ENCODE data around the gene CNDP1.

The CNDP1 gene

GRCh38 chr18:74547860-74548259 is 13.6 kb downstream of the CNDP1 start:
- TF ChIP-seq CTCF (IDR thresholded peaks at IDR 0.05; ENCODE audit: low read length) = no peak
- no peak for TF ChIP-seq EZH2 (optimal IDR thresholded peaks at IDR 0.05; ENCODE audit: low read depth, low read length)
- no peak for TF ChIP-seq EZH2phosphoT487 (IDR thresholded peaks at IDR 0.05; ENCODE audit: low read length)
- Histone ChIP-seq H3K9ac (ENCODE audit: low read length) (no peak overlapping the region), H3K79me2 (ENCODE audit: low read length) (no peaks in the 10 kb centered on the region), H3K4me3 (ENCODE audit: low read length) (no peak overlapping the region), H3K4me1 (ENCODE audit: low read length) (peaks cover 6% of the 10 kb centered on the region), H3K9me3 (replicated peaks; ENCODE audit: insufficient read depth, low read length) (no peaks in the 10 kb centered on the region), H3K27ac (ENCODE audit: low read length) (no peak overlapping the region), H3K4me2 (ENCODE audit: low read depth, low read length) (no peak overlapping the region), H3K27me3 (replicated peaks; ENCODE audit: insufficient read depth, low read length) (no peaks in the 10 kb centered on the region), H2AFZ (ENCODE audit: low read length) (no peak overlapping the region), H3F3A (ENCODE audit: insufficient read depth, low read length) (no peaks in the 10 kb centered on the region), H3K36me3 (replicated peaks; ENCODE audit: insufficient read depth, low read length) (no peaks in the 10 kb centered on the region), H4K20me1 (ENCODE audit: insufficient read depth, low read length) (no peaks in the 10 kb centered on the region), H3K9me2 (replicated peaks; ENCODE audit: insufficient read depth, low read length) (no peaks in the 10 kb centered on the region)
- DNase-seq = no peak

- H3K4me3 ChIP-seq (ENCODE audit: low read length) = no peak overlapping the region
- H3K79me2 ChIP-seq (ENCODE audit: low read length) = no peaks in the 10 kb centered on the region
- no peaks in the 10 kb centered on the region for H3K9me2 ChIP-seq (replicated peaks; ENCODE audit: insufficient read depth, low read length)
- H3K9me3 ChIP-seq (replicated peaks; ENCODE audit: insufficient read depth, low read length) = no peaks in the 10 kb centered on the region
- H3K4me2 ChIP-seq (ENCODE audit: low read depth, low read length) = no peak overlapping the region
- no peaks in the 10 kb centered on the region for H4K20me1 ChIP-seq (ENCODE audit: insufficient read depth, low read length)
- no peak for DNase-seq
- TF ChIP-seq CTCF (IDR thresholded peaks at IDR 0.05; ENCODE audit: low read length) = no peak
- H3K9ac ChIP-seq (ENCODE audit: low read length) = no peak overlapping the region
- H2AFZ ChIP-seq (ENCODE audit: low read length) = no peak overlapping the region
- H3K27ac ChIP-seq (ENCODE audit: low read length) = no peak overlapping the region
- no peaks in the 10 kb centered on the region for H3F3A ChIP-seq (ENCODE audit: insufficient read depth, low read length)
- H3K4me1 ChIP-seq (ENCODE audit: low read length) = peaks cover 6% of the 10 kb centered on the region
- H3K27me3 ChIP-seq (replicated peaks; ENCODE audit: insufficient read depth, low read length) = no peaks in the 10 kb centered on the region
- H3K36me3 ChIP-seq (replicated peaks; ENCODE audit: insufficient read depth, low read length) = no peaks in the 10 kb centered on the region
Observed at GRCh38 chr18:74549591-74550104, 15.3 kb downstream of the CNDP1 start.

GRCh38 chr18:74550886-74551285 is 16.6 kb downstream of the CNDP1 start:
- no peak overlapping the region for H3K9ac ChIP-seq (ENCODE audit: low read length)
- no peak overlapping the region for H3K27ac ChIP-seq (ENCODE audit: low read length)
- peaks cover 6% of the 10 kb centered on the region for H3K4me1 ChIP-seq (ENCODE audit: low read length)
- H3K9me3 ChIP-seq (replicated peaks; ENCODE audit: insufficient read depth, low read length) = no peaks in the 10 kb centered on the region
- no peaks in the 10 kb centered on the region for H3K9me2 ChIP-seq (replicated peaks; ENCODE audit: insufficient read depth, low read length)
- no peak for DNase-seq
- TF ChIP-seq CTCF (IDR thresholded peaks at IDR 0.05; ENCODE audit: low read length) = no peak
- no peak overlapping the region for H3K4me3 ChIP-seq (ENCODE audit: low read length)
- no peak overlapping the region for H3K4me2 ChIP-seq (ENCODE audit: low read depth, low read length)
- H4K20me1 ChIP-seq (ENCODE audit: insufficient read depth, low read length) = no peaks in the 10 kb centered on the region
- no peaks in the 10 kb centered on the region for H3K36me3 ChIP-seq (replicated peaks; ENCODE audit: insufficient read depth, low read length)
- no peaks in the 10 kb centered on the region for H3K79me2 ChIP-seq (ENCODE audit: low read length)
- no peaks in the 10 kb centered on the region for H3F3A ChIP-seq (ENCODE audit: insufficient read depth, low read length)
- H2AFZ ChIP-seq (ENCODE audit: low read length) = no peak overlapping the region
- H3K27me3 ChIP-seq (replicated peaks; ENCODE audit: insufficient read depth, low read length) = no peaks in the 10 kb centered on the region
